GM18502 (cell line): Measurements from ENCODE around the gene INF2.

Source experiments
- ATAC-seq: cut with Tn5 transposase; IDR thresholded peaks from one replicate; pipeline ENCODE4 v1.9.1; 2021; ENCODE audit warnings: mild to moderate bottlenecking; ENCODE audit not compliant: unreplicated experiment, poor library complexity

The INF2 gene

GRCh38 chr14:104700225-104700651 lies 10.8 kb downstream of the INF2 start:
- no peak for ATAC-seq

- ATAC-seq: no peak
Measured at GRCh38 chr14:104700747-104701217, 11.4 kb downstream of the INF2 start.

DNA sequence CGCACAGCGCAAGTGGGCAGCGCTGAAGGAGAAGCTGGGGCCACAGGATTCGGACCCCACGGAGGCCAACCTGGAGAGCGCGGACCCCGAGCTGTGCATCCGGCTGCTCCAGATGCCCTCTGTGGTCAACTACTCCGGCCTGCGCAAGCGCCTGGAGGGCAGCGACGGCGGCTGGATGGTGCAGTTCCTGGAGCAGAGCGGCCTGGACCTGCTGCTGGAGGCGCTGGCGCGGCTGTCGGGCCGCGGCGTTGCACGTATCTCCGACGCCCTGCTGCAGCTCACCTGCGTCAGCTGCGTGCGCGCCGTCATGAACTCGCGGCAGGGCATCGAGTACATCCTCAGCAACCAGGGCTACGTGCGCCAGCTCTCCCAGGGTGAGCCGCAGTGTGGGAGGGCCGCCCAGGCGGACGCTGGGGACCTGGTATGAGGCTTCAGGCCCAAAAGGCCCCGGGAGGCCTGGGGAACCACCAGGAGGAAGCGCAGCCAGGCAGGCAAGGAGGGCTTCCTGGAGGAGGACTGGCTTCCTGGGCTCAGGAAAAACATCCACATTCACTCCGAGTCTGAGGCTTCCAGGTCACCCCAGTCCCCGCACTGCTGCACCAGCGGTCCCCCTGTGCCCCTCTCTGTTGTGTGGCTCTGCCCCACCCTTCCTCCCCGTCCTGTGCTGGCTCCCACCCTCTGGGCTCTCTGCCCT lies 12.1 kb downstream of the INF2 start:
- ATAC-seq: no peak

GRCh38 chr14:104702106-104702505 lies 12.7 kb downstream of the INF2 start:
- no peak for ATAC-seq

DNA sequence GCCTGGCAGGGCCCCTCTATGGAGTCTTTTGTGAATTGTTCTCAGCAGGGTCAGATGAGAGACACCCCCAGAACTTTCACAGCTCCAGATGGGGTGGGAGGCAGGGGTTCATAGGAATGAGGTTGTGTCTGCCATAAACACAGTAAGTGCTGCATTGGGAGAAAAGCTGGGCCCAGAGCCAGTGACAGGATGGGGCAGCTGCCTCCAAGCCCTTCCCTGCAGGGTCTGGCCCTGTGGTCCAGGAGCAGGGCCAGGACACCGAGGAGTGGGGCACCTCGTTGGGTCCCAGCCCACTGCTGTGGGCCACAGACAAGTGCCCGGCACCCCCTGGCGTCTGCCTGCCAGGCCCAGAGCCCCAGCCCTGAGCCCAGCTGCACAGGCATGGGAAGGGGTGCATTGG lies 13.3 kb downstream of the INF2 start:
- no peak for ATAC-seq

DNA sequence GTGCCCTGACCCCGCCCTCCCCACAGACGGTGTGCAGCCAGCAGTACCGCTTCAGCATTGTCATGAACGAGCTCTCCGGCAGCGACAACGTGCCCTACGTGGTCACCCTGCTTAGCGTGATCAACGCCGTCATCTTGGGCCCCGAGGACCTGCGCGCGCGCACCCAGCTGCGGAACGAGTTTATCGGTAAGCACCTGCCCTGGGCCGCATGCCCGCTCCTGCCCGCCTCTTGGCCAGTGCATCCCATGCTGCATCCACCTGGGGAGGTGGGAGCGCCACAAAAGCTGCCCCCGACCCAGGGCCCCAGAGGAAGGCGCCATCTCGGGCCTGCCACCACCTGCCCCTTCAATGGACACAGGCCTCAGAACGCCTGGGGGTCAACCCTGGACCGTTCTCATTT lies 13.9 kb downstream of the INF2 start:
- ATAC-seq: no peak

DNA sequence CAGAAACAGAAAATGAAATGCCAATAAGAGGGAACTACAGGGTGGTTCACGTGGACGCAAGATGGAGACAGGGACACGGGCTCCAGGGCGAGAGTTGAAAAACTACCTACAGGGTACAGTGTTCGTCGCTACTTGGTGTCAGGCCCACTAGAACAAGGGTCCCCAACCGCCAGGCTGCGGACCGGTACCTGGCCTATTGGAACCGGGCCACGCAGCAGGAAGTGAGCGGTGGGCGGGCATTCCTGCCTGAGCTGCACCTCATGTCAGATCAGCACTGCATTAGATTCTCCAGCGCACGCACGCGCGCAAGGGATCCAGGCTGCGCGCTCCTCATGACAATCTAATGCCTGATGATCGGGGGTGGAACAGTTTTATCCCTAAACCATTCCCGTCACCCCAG lies 14.8 kb downstream of the INF2 start:
- ATAC-seq: no peak

DNA sequence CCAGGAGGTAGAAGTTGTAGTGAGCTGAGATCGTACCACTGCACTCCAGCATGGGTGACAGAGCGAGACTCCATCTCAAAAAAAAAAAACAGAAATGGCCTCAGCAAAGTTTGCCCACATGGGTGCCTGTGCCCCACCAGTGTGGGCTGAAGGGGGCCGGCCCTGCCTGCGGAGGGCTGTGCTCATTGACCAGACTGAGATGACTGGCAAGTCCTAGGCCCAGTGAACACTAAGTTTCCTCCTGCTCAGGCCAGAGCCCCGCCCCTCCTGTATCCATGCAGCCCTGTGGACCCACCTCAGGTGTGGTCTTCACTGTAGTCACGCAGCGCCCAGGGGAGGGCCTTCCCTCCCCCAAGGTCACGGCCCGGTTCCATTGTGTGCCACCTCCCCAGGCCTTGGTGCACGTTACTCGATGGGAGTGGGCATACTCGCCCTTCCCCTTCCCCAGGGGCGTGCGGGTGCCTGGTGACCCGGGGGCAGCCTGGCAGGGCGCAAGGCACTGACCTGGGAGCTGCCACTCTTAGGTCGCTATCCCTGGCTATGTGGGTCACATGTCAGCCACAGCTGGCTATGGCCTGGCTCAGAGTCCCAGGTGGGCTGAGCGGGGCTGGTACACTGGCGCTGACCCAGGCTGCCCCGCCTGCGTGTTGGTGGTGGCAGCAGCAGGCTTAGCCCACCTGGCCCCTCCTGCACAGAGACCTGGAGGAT lies 16.1 kb downstream of the INF2 start:
- ATAC-seq: no peak

- no peak for ATAC-seq
Measured at GRCh38 chr14:104706733-104707607, 17.6 kb downstream of the INF2 start.

DNA sequence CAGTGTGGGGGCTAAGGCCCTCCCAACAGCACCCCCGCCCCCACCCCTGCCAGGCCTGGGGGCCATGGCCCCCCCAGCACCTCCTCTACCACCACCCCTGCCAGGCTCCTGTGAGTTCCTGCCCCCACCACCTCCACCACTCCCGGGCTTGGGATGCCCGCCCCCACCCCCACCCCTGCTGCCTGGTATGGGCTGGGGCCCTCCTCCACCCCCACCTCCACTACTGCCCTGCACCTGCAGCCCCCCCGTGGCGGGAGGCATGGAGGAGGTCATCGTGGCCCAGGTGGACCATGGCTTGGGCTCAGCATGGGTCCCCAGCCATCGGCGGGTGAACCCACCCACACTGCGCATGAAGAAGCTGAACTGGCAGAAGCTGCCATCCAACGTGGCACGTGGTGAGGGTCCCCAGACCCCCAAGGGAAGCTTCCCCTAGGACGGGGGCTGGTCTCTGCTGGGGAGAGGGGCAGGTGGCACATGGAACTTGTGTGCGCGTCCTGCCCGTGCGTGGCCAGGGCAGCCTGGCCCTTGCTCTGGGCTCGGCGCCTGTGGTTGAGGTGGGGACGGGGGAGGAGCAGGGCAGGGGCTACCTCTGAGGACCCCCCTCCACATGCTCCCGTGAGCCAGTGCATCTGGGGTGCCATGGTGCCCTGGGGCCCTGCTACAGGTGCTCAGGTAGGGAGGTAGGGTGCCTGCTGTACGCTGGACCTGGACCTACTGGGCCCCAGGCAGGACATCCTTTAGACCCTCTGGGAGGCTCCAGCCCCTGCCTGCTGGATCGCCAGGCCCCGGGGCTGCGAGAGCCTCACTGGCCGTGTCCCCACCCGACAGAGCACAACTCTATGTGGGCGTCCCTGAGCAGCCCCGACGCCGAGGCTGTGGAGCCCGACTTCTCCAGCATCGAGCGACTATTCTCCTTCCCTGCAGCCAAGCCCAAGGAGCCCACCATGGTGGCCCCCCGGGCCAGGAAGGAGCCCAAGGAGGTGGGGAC lies 18.5 kb downstream of the INF2 start:
- ATAC-seq: no peak

- peak; percentile 63 for ATAC-seq
Measured at GRCh38 chr14:104708606-104709268, 19.3 kb downstream of the INF2 start.

DNA sequence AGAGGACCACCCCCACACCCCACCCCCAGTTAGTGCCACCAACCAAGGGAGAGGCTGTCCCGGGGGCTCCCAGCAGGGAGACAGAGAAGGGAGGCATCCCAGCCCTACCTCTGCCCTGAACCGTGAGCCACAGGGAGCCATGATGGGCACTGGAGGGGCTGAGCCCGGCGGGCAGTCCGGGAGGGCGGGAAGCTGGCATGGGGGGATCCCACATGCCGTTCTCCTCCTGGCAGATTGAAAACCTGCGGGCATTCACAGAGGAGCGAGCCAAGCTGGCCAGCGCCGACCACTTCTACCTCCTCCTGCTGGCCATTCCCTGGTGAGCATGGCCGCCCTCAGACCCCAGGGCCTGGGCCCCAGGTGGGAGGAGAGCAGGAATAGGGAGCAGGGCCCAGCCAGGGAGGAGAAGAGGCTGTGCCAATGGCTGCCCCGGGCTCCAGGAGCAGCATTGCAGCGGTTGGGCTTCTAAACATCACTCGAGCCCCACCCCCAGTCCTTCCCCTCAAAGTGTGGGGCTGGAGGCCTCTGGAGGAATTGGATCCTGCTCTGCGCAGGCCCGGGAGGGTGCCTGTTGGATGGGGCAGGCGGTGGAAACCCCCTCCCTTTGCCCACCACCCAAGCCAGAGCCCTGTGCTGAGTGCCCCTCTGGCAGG lies 20.1 kb downstream of the INF2 start:
- no peak for ATAC-seq

DNA sequence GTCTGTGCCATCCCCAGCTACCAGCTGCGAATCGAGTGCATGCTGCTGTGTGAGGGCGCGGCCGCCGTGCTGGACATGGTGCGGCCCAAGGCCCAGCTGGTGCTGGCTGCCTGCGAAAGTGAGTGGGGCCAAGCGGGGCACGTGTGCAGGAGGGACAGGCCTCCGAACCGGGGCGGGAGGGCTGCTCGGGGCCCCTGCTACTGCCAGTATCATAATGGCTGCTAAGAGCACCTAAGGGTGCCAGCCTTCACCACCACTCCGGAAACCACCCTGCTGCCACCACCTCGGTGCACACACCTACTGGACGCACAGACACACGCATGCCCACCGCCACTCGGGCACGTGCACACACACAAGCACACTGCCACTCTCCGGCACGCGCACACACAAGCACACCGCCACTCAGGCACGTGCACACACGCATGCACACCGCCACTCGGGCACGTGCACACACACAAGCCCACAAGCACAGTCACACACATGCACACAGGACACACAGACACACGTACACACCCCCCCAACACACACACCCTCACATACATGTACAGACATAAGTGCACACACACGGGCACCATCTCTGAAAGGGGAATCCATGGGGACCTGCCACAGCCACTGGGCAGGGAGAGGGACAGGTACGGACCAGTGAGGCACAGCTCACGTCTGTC lies 20.8 kb downstream of the INF2 start:
- ATAC-seq: no peak

GRCh38 chr14:104712881-104713734 lies 23.7 kb downstream of the INF2 start:
- ATAC-seq: no peak

GRCh38 chr14:104714066-104714465 lies 24.6 kb downstream of the INF2 start:
- no peak for ATAC-seq

- no peak for ATAC-seq
Measured at GRCh38 chr14:104714681-104715080, 25.3 kb downstream of the INF2 start.

DNA sequence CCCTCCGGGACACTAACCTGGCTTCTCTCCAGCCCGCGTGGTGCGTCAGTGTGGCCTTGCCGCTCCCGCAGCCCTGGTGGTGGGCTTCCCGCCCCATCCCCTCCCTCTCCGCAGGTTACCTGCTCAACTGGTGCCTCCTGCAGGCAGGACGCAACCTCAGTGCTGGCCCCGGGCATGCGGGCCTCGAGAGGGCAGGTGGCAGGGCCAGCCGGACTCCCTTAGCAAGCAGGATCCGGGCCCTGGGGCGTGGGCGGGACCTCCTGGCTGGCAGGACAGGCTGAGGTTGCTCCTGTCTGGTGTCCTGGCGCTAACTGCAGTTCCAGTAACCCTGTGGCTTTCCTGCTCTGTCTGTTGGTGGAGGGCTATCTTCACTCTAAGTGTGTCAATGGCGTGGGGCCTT lies 26.0 kb downstream of the INF2 start:
- no peak for ATAC-seq
